Activated CD4-positive, alpha-beta T cell treated with anti-CD3 and anti-CD28 coated beads for 24 hours (primary cell): ENCODE data around the gene DENND1A.
"Not testable (repeated sequence)": the region's sequence is repeated elsewhere in the genome, so short reads cannot be mapped to it uniquely, and the experiment has no call there.

Experiments
- DNase-seq, 2 donors: peaks; one replicate each; pipeline ENCODE4 v3.0.0-alpha.2; 2020; ENCODE audit warnings: low read depth in 2 of 2

DENND1A gene

GRCh38 chr9:123948286-123948685 lies 18.4 kb upstream of the DENND1A start:
- DNase-seq: no peak

DNA sequence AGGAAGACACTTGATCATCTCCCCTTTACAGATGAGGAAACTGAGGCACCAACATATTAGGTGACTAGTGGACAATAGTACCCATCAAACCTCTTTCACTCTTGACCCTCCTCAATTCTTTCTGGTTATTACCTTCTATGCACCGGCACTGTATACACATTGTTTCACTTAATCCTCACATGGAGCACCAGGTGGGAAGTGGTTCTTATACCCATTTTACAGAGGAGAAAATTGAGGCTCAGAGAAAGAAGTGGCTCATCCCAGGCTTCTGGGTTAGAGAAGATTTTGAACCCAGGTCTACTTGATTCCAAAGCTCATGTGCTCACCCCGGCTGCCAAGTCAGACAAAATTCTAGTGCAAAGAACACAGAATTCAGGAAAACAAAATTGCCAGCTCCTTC lies 17.4 kb upstream of the DENND1A start:
- no peak for DNase-seq

DNA sequence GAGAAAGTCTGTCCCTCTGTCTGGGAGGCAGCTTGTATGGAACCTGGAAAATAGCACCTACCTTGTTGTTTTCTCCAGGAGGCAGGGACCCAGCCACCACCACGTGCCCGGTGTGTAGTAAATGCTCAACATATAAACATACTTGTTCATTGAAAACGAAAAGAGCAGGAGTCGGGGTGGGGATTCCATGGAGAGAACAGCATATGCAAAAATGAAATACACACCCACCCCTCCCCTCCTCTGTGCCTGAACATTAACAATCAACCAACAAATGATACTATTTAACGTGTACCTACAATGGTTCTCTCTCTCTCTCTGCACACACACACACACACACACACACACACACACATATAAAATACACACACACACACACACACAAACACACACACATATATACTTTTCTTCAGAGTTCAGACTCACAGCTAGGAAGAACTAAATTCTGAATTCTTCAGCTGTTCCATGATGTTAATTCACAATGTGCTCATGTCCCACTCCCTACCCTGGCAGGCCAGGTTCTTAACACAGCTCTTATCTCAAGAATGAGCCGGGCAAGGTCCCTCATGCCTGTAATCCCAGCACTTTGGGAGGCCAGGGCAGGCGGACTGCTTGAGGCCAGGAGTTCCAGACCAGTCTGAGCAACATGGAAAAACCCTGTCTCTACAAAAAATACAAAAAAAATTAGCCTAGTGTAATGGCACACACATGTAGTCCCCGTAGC lies 16.3 kb upstream of the DENND1A start:
- no peak for DNase-seq

DNA sequence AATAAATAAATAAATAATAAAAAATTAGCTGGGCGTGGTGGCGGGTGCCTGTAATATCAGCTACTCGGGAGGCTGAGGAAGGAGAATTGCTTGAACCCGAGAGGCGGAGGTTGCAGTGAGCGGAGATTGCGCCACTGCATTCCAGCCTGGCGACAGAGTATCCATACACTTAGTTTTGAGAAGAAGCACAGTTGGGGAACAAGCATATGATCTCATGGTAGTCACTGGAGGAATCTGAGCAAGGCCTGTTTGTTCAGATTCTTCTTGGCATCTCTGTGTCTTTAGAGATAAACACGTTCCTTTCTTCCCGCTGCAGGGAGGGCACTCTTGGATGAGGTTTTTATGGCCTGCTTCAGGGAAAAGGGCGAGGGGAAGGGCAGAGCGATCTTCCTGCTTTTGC lies 15.6 kb upstream of the DENND1A start:
- DNase-seq: no peak

- DNase-seq: not testable (repeated sequence)
Observed at GRCh38 chr9:123944464-123944863, 14.5 kb upstream of the DENND1A start.

DNA sequence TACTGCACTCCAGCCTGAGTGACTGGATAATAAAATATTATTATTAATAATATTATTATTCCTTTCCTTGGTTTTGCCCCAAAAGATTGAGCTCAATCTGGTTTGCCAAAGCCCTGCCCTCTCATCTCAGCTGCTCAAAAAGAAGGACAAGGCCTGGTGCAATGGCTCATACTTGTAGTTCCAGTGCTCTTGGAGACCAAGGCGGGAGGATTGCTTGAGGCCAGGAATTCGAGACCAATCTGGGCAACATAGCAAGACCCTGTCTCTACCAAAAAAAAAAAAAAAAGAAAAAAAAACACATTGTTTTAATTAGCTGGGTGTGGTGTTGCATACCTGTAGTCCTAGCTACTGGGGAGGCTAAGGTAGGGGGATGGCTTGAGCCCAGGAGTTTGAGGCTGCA lies 13.7 kb upstream of the DENND1A start:
- no peak for DNase-seq

- no peak for DNase-seq
Observed at GRCh38 chr9:123942542-123942941, 12.6 kb upstream of the DENND1A start.

DNA sequence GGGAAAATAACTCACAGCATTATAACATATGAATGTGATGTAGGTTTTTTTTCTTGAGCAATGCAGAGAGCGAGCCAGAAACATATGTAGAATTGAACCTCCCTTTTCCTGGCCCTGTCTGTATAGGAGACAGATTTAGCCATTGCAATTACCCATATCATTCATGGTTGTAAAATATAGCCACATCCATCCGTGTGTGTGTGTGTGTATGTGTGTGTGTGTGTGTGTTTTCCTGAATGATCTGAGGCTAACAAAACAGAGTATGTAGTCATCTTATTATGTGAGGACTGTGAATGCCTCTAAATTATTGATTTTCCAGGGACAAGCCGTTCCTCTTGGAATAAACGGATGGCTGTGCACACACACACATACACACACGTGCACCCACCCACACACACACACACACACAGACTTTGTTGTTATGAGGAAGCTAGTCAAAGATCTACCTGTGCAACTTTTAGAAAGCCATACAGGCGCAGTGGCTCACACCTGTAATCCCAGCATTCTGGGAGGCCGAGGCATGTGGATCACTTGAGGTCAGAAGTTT lies 11.7 kb upstream of the DENND1A start:
- DNase-seq: no peak

DNA sequence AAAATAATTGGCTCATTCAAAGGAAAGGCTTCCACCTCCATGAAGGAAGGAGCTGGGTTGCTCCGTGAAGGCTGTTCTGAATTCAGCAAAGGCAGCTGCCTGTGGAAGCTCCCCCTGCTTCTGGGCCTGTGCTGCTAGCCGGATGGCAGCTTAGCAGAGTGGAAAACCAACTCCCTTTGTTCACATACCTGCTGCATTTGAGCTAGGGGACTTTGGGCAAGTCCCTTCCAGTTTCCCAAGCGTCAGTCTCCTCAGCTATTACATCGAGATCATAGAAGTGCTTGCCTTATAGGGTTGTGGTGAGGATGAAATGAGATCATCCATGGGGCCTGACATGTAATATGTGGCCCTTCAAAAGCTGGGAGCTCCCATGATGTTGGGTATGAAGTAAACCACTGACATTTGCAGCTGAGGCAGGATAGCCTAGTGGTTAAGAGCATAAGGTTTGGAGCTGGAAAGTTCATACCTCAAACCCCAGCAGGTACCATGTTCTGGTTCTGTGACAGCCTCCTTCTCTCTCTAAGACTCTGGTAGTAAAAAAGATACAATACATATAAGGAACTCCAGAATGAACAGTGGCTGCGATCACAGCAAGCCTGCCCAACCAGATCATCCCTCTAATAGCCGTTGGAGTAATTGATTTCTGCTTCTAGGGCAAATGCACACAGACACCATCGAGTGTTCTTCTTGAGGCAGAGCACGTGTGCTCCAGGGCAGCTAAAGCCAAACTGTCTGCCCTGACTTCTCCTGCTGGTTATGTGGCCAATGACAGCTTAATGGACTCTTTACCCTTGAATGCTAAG lies 11.0 kb upstream of the DENND1A start:
- DNase-seq: no peak

DNA sequence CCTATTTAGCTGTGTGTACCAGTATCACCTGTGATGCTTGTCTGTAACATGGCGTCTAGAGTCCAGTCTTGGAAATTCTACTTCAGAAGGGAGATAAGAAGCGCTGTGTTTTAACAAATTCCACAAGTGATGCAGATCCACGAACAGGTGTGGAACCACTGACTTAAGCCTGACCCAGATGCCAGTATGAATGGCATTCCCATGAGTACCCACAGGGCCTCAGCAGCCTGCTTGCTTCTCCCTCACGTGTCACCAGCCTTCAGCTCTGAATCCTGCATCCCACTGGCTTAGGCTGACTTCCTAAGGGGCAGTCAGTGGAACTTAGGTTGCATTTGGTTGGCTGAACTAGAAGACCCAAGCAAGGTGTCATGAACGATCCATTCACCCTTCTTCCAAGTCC lies 8.5 kb upstream of the DENND1A start:
- no peak for DNase-seq

DNA sequence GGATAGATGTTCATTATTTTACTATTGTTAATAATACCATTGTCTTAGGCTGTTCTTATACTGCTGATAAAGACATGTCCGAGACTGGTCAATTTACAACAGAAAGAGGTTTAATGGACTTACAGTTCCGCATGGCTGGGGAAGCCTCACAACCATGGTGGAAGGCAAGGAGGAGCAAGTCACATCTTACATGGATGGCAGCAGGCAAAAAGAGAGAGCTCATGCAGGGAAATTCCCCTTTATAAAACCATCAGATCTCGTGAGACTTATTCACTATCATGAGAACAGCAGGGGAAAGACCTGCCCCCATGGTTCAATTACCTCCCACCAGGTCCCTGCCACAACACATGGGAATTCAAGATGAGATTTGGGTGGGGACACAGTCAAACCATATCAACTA lies 6.6 kb upstream of the DENND1A start:
- DNase-seq: not testable (repeated sequence)

- no peak for DNase-seq
Observed at GRCh38 chr9:123933440-123934212, 3.7 kb upstream of the DENND1A start.

GRCh38 chr9:123929177-123929869 lies 603 bp downstream of the DENND1A start:
- DNase-seq: no peak

- no peak for DNase-seq
Observed at GRCh38 chr9:123928533-123929176, 1.3 kb downstream of the DENND1A start.

- no peak for DNase-seq
Observed at GRCh38 chr9:123927625-123928532, 2.0 kb downstream of the DENND1A start.

DNA sequence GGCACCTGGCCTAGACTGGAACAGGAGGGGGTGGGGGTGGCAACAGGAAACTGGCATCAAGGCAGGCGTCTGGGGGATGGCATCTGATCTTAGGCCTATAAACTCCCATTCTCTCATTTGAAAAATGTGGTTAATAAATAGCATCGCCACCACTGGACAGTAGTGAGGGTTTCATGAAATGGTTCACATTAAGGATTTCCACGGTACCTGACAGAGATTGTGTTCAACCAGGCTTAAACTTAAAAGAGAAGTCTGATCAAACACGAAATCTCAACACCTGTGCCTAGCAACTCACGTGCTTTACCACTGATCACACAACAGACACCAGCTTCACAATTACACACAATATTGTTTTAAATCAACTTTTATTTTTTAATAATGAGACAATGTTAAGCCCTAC lies 3.0 kb downstream of the DENND1A start:
- no peak for DNase-seq

GRCh38 chr9:123925819-123926218 lies 4.1 kb downstream of the DENND1A start:
- DNase-seq: no peak

DNA sequence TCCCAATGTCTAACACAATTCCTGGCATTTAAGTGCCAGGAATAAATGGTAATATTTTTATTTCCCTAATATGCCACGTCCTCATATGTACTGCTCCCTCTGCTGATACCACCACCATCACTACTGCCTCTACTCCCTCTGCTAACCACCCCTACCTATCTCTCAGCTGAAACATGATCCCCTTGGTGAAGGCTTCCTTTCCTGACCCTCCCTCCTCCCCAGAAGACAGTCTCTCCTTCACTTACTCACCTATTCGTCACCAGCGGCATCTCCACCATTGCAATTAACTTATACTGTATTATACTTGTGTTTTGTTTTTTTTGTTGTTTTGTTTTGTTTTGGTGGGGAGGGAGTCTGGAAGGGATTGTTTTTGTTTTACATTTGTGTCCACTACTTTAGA lies 4.8 kb downstream of the DENND1A start:
- DNase-seq: no peak

DNA sequence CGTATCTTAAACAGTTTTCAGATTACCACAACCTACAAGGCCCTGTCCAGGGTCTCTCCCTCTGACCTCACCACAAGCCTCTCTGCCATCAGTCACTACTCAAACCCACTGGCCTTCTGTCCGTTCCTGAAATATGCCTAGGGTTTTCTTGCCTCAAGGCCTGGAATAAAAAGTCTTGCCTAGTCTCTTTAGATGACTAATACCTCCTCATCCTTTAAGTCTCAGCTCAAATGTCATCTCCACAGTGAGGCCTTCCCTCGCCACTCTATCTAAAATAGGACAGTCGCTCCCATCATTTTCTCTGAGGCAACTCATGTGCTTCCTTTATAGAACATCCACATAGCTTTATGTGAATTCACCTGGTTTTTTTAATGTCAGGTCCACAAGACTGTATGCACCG lies 5.2 kb downstream of the DENND1A start:
- no peak for DNase-seq

DNA sequence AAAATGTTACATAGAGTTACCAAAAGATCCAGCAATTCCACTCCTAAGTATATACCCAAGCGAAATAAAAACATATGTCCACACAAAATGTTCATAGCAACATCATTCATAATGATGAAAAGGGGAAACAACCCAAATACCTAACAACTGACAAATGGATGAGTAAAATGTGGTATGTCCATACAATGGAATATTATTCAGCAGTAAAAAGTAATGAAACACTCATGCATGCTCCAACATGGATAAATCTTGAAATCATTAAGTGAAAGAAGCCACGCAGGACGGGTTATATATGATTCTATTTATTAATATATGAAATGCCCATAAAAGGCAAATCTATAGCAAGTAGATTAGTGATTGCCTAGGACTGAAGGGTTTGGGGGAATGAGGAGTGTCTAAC lies 6.0 kb downstream of the DENND1A start:
- no peak for DNase-seq
